ENCODE results near the gene DOCK10.

DOCK10 gene

DNA sequence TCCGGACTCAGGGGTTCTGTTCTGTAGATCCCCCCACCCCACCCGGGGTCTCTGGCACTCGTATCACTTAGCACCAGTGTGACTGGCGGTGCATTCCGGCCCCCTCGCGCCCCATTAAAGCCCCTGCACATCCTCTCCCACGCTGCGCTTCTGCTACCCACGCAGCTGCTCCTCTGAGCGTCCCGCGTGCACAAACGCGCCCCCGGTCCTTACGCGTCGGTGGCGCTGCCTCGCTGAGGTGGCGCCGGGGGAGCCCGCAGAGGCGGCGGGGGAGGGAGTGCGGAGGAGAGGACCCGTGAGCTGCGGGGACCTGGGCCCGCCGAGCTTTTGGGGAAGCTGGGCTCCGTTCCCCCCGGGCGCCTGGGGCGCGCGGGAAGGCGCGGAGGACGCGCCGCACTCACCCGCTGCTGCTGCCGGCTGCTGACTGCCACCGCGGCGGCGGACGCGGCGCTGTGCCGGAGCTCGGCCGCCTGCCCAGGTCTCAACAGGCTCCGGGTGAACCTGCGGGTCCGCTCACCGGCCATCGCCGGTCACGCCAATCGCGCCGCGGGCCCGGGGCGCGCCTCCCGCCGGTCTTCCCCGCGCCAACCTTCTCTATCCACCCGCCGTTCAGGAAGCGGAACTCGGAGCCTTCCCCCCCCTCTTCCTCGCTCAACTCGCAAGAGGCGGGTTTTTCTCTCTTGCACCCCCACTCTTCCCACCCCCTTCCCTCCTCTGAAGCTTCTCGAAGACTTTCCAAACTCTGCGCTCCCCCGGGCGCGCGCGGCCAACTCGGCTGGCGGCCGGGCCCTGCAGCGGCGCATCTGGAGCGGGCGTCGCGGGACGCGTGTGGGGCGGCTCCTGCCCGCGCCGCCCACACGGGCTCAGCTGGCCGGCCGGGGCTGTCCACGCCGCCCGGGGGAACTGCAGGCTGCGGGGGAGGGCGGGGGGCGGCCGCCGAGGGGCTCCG, at the start of gene DOCK10:
TSS of gene DOCK10 (minus strand) at position 618 of the 949 bp plus-strand sequence. CDS start at position 524, 94 bp downstream.
- peaks cover 0 to 7% of the 10 kb centered on the region in 2 donors for H3K27me3 ChIP-seq (ENCODE audit: control insufficient read depth in 1 of 2, insufficient read depth in 2 of 2, low read length in 2 of 2)
- H3K4me1 ChIP-seq (ENCODE audit: insufficient read depth, low read length) = peaks cover 4% of the 10 kb centered on the region
- H3K36me3 ChIP-seq (ENCODE audit: insufficient read depth, low read length) = no peaks in the 10 kb centered on the region
- peak within 1 kb of the TSS; percentile 46 to 61 for H3K4me3 ChIP-seq (ENCODE audit: low read depth in 1 of 2, low read length in 2 of 2)
- H3K9me3 ChIP-seq (ENCODE audit: low read length) = no peaks in the 10 kb centered on the region
- H3K9ac ChIP-seq (ENCODE audit: low read length) = no peak within 1 kb of the TSS
- H3K27ac ChIP-seq (ENCODE audit: low read depth, low read length) = no peak within 1 kb of the TSS

DNA sequence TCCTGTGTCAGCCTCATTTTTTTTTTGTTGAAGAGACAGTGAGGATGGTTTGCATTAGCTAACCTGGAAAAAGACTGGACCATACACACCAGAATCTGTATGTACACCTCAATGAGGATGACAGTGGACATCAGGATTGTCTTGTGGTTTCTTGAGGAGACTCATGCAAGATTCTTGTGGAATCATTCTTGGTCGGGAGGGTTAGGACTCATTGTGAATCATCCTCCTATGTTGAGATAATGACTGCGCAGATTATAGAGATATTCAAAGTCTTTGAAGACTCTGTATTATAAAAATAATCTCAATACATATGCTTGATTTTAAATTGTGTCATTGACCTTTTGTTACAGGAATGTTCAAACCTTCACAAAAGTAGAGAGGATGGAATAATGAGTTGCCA, 49.1 kb upstream of the DOCK10 start:
- no peaks in the 10 kb centered on the region for H3K27me3 ChIP-seq (ENCODE audit: control insufficient read depth in 1 of 2, insufficient read depth in 2 of 2, low read length in 2 of 2)
- no peaks in the 10 kb centered on the region for H3K4me1 ChIP-seq (ENCODE audit: insufficient read depth, low read length)
- no peaks in the 10 kb centered on the region for H3K9me3 ChIP-seq (ENCODE audit: low read length)
- H3K9ac ChIP-seq (ENCODE audit: low read length) = no peak overlapping the region
- H3K4me3 ChIP-seq (ENCODE audit: low read depth in 1 of 2, low read length in 2 of 2) = no peak overlapping the region
- H3K36me3 ChIP-seq (ENCODE audit: insufficient read depth, low read length) = no peaks in the 10 kb centered on the region
- H3K27ac ChIP-seq (ENCODE audit: low read depth, low read length) = no peak overlapping the region

DNA sequence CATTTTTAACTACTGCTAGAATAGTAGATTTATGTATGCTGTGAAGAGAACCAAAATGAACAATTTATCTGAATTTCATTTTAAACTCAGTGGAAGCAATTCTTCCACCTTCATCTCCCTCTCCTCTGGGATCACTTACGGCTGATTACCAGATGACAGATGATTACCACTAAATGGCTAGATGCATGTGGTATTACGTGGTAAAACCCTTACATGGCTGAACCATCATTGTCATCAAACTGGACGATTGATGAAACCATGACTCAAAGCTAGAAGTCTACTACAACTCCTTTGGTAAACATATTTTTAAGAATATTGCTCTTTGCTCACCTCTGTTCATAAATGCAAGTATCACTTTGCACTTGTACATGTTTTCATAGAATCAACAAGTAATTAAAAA, 48.5 kb upstream of the DOCK10 start:
- Histone ChIP-seq H3K27ac (ENCODE audit: low read depth, low read length) (no peak overlapping the region), H3K36me3 (ENCODE audit: insufficient read depth, low read length) (no peaks in the 10 kb centered on the region), H3K27me3 (ENCODE audit: control insufficient read depth in 1 of 2, insufficient read depth in 2 of 2, low read length in 2 of 2) (no peaks in the 10 kb centered on the region), H3K4me1 (ENCODE audit: insufficient read depth, low read length) (no peaks in the 10 kb centered on the region), H3K9ac (ENCODE audit: low read length) (no peak overlapping the region), H3K4me3 (ENCODE audit: low read depth in 1 of 2, low read length in 2 of 2) (no peak overlapping the region), H3K9me3 (ENCODE audit: low read length) (no peaks in the 10 kb centered on the region)

DNA sequence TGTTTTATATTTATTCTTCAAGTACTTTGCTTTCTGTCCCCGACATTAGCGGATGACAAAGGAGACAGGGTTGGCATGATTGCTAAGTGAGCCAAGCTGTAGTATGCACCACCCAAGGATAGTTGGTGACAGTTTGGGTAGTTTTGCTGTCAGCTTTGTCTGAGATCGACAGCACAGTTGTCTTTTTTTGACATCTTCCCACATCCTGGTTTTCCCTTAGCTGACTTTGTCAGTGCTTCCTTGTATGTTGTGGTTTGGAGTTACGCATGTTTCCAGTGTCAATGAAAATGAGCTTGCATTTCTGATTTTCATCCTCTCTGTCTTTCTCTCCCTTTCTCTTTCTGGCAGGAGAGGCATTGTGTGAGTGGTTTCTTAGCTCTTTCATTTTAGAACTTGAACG, 44.6 kb upstream of the DOCK10 start:
- Histone ChIP-seq H3K4me3 (ENCODE audit: low read depth in 1 of 2, low read length in 2 of 2) (no peak overlapping the region), H3K9ac (ENCODE audit: low read length) (no peak overlapping the region), H3K27ac (ENCODE audit: low read depth, low read length) (no peak overlapping the region), H3K4me1 (ENCODE audit: insufficient read depth, low read length) (no peaks in the 10 kb centered on the region), H3K36me3 (ENCODE audit: insufficient read depth, low read length) (no peaks in the 10 kb centered on the region), H3K9me3 (ENCODE audit: low read length) (no peaks in the 10 kb centered on the region), H3K27me3 (ENCODE audit: control insufficient read depth in 1 of 2, insufficient read depth in 2 of 2, low read length in 2 of 2) (no peaks in the 10 kb centered on the region)

DNA sequence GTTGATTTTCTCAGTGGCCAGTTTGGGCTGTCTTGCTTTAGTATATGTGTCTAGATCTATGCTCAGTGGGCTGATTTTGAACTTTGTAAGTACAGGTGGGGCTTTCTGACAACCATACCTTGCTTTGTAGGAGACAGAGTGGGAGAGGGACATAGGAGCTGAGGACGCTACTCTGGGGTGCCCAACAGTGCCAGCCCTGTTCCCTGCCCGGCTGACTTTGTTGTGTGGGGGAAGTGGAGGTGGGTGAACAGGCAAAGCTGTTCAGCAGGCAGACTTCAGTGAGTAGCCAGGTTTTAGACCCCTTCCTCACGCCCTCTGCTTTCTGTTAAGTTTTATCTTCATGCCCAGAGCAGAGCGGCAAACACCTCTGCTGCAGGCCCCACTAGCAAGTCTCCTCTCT, 44.2 kb upstream of the DOCK10 start:
- Histone ChIP-seq H3K27me3 (ENCODE audit: control insufficient read depth in 1 of 2, insufficient read depth in 2 of 2, low read length in 2 of 2) (no peaks in the 10 kb centered on the region), H3K4me1 (ENCODE audit: insufficient read depth, low read length) (no peaks in the 10 kb centered on the region), H3K27ac (ENCODE audit: low read depth, low read length) (no peak overlapping the region), H3K4me3 (ENCODE audit: low read depth in 1 of 2, low read length in 2 of 2) (no peak overlapping the region), H3K36me3 (ENCODE audit: insufficient read depth, low read length) (no peaks in the 10 kb centered on the region), H3K9ac (ENCODE audit: low read length) (no peak overlapping the region), H3K9me3 (ENCODE audit: low read length) (no peaks in the 10 kb centered on the region)

DNA sequence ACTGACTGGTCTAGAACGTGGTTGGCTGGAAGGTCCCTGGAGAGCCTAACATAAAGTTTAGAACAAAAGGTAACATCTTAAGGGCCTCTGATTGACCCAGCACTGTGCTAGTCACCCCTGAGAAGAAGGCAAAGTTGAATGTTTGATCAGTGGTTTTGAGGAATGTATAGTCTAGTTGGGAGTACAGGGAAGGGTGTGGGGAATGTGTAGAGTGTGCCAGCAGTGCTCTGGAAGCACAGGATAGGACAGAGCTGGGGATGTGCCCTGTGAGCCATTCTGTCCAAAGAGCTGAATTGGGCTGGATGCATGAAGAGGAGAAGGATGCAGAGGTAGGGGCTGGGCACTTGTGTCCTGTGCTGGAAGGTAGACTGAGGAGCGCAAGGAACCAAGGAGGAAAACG, 41.0 kb upstream of the DOCK10 start:
- H3K9ac ChIP-seq (ENCODE audit: low read length) = no peak overlapping the region
- H3K27me3 ChIP-seq (ENCODE audit: control insufficient read depth in 1 of 2, insufficient read depth in 2 of 2, low read length in 2 of 2) = no peaks in the 10 kb centered on the region
- H3K4me1 ChIP-seq (ENCODE audit: insufficient read depth, low read length) = no peaks in the 10 kb centered on the region
- H3K36me3 ChIP-seq (ENCODE audit: insufficient read depth, low read length) = no peaks in the 10 kb centered on the region
- H3K4me3 ChIP-seq (ENCODE audit: low read depth in 1 of 2, low read length in 2 of 2) = no peak overlapping the region
- no peaks in the 10 kb centered on the region for H3K9me3 ChIP-seq (ENCODE audit: low read length)
- no peak overlapping the region for H3K27ac ChIP-seq (ENCODE audit: low read depth, low read length)

DNA sequence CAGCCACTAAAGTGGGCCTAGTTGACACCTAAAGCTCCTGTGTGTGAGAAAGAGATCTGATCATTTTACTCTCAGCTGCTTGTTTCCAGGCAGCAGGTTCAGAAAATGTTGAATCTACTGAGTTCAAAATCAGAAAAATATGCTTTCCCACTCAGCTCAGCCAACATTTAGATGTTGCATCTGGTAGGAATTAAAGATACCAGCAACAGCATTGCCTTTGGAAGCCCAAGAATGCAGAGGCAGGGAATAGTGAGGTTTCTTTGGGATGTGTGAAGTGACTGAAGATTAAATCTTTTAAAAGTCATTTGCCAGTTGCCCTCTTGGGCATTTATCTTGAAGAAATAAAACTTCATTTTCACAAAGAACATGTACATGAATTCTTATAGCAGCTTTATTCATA, 33.9 kb upstream of the DOCK10 start:
- Histone ChIP-seq H3K9me3 (ENCODE audit: low read length) (no peaks in the 10 kb centered on the region), H3K27me3 (ENCODE audit: control insufficient read depth in 1 of 2, insufficient read depth in 2 of 2, low read length in 2 of 2) (no peaks in the 10 kb centered on the region), H3K4me3 (ENCODE audit: low read depth in 1 of 2, low read length in 2 of 2) (no peak overlapping the region), H3K4me1 (ENCODE audit: insufficient read depth, low read length) (no peaks in the 10 kb centered on the region), H3K36me3 (ENCODE audit: insufficient read depth, low read length) (no peaks in the 10 kb centered on the region), H3K27ac (ENCODE audit: low read depth, low read length) (no peak overlapping the region), H3K9ac (ENCODE audit: low read length) (no peak overlapping the region)

DNA sequence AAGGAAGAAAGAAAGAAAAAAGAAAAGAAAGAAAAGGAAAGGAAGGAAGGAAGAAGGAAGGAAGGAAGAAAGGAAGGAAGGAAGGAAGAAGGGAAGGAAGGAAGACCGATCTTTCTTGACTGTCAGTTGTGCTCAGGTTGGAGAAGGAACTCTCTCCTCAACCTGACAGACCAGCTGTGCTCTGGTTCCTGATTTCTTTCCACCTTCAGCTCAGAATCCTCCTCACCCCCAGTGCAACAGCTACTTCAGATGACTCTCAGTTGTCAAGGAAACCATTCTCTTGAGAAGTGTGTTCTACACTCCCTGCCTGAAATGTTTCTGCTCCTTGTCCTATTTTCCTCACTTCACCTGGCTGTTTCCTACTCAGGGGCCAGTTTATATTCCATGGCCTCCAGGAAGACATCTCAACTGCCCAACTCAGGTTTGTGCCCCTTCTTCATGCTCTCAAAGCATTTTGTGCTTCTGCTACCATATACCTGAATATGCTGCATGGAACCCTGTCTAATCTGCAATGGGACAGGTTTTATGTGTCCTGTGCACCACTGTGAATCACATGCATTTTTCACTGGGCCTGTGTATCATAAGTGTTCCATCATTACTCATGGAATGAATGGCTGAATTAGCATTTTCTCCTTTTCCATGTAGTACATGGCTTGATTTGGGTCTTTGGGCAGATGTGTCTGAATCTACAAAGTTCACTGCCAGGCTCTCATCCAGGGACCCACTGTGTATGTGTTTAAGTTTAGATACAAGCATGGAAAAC, 32.8 kb upstream of the DOCK10 start:
- Histone ChIP-seq H3K27ac (ENCODE audit: low read depth, low read length) (no peak overlapping the region), H3K36me3 (ENCODE audit: insufficient read depth, low read length) (no peaks in the 10 kb centered on the region), H3K4me1 (ENCODE audit: insufficient read depth, low read length) (no peaks in the 10 kb centered on the region), H3K9ac (ENCODE audit: low read length) (no peak overlapping the region), H3K4me3 (ENCODE audit: low read depth in 1 of 2, low read length in 2 of 2) (no peak overlapping the region), H3K27me3 (ENCODE audit: control insufficient read depth in 1 of 2, insufficient read depth in 2 of 2, low read length in 2 of 2) (no peaks in the 10 kb centered on the region), H3K9me3 (ENCODE audit: low read length) (no peaks in the 10 kb centered on the region)

DNA sequence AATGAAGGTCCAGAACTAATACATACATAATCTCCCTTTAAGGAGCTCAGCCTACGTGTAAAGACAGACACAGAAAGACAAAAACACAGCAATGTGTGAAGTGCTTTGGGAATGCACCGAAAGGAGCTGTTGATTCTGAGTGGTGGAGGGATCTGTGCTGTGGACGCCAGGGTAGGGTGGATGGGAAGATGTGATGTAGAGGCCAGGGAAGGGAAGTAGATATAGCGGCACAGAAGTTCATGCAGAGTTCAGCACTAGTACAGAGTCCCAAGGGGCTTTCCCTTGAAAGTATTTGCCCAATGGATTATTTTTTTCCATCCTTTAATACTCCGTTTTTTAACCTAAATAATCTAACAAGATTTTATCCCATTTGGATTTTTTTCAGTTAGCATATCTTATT, 32.1 kb upstream of the DOCK10 start:
- no peaks in the 10 kb centered on the region for H3K9me3 ChIP-seq (ENCODE audit: low read length)
- no peaks in the 10 kb centered on the region for H3K36me3 ChIP-seq (ENCODE audit: insufficient read depth, low read length)
- H3K4me3 ChIP-seq (ENCODE audit: low read depth in 1 of 2, low read length in 2 of 2) = no peak overlapping the region
- no peaks in the 10 kb centered on the region for H3K4me1 ChIP-seq (ENCODE audit: insufficient read depth, low read length)
- H3K27ac ChIP-seq (ENCODE audit: low read depth, low read length) = no peak overlapping the region
- H3K27me3 ChIP-seq (ENCODE audit: control insufficient read depth in 1 of 2, insufficient read depth in 2 of 2, low read length in 2 of 2) = no peaks in the 10 kb centered on the region
- H3K9ac ChIP-seq (ENCODE audit: low read length) = no peak overlapping the region

DNA sequence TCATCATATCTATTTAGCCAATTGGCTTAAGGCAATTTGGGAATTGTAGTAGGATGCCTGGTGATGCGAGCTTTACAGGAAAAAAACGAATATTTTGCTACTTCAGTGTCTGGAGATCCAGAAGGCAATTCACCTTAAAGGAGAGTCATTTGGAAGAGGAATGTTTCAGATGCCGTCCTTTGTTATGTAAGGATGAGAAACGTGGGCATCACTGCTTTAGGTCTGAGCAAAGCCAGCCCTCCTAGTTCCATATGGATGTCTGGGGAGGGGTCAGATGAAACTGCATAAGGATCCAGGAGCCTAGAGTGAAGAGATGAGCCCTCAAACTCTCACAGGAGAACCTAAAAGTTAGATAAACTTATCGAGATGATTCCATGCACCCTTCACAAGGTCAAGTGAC, 30.9 kb upstream of the DOCK10 start:
- Histone ChIP-seq H3K4me1 (ENCODE audit: insufficient read depth, low read length) (no peaks in the 10 kb centered on the region), H3K27me3 (ENCODE audit: control insufficient read depth in 1 of 2, insufficient read depth in 2 of 2, low read length in 2 of 2) (no peaks in the 10 kb centered on the region), H3K9me3 (ENCODE audit: low read length) (no peaks in the 10 kb centered on the region), H3K36me3 (ENCODE audit: insufficient read depth, low read length) (no peaks in the 10 kb centered on the region), H3K27ac (ENCODE audit: low read depth, low read length) (no peak overlapping the region), H3K4me3 (ENCODE audit: low read depth in 1 of 2, low read length in 2 of 2) (no peak overlapping the region), H3K9ac (ENCODE audit: low read length) (no peak overlapping the region)

DNA sequence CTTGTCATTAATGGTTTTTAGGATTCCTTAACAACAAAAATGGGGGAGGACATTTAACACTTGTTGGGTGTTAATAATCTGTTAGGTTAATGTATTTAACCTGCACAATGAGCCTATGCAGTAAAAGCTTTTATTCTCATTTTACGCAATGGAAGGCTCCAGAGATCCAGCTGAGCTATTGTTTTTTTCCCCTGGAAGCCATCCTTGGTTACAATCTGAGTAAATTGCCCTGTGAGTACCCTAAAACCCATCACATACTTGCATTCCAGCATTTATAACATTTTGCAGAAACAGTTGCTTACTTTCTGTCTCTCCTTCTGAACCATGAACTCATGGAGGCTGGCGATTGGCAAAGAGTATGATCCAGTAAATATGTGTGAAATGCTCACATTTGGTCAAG, 30.2 kb upstream of the DOCK10 start:
- Histone ChIP-seq H3K27ac (ENCODE audit: low read depth, low read length) (no peak overlapping the region), H3K9ac (ENCODE audit: low read length) (no peak overlapping the region)

More for the DNA sequence above, 30.2 kb upstream of the DOCK10 start:
- Histone ChIP-seq H3K27me3 (ENCODE audit: control insufficient read depth in 1 of 2, insufficient read depth in 2 of 2, low read length in 2 of 2) (no peaks in the 10 kb centered on the region), H3K9me3 (ENCODE audit: low read length) (no peaks in the 10 kb centered on the region), H3K4me3 (ENCODE audit: low read depth in 1 of 2, low read length in 2 of 2) (no peak overlapping the region), H3K4me1 (ENCODE audit: insufficient read depth, low read length) (no peaks in the 10 kb centered on the region), H3K36me3 (ENCODE audit: insufficient read depth, low read length) (no peaks in the 10 kb centered on the region)

All from muscle layer of colon (tissue), 2 donors.